ENCODE measurements around the gene ENTR1. TPM values are rescaled to one million over a fixed set of nuclear protein-coding genes. Genes with fewer than 3 reads are reported as not detected.

The ENTR1 gene
- total RNA-seq, 2 donors from 2014 or later = 24.1 to 86.6 TPM

GRCh38 chr9:136377341-136378169, 32.9 kb downstream of the ENTR1 start:
- no peaks in the 10 kb centered on the region for H3K36me3 Mint-ChIP-seq
- no peak overlapping the region for H3K4me3 Mint-ChIP-seq
- H3K4me1 Mint-ChIP-seq (ENCODE audit: low read depth in 2 of 2) = no peaks in the 10 kb centered on the region
- H3K9me3 Mint-ChIP-seq = no peaks in the 10 kb centered on the region
- no peaks in the 10 kb centered on the region for H3K27me3 Mint-ChIP-seq
- DNase-seq (ENCODE audit: low spot score) (no peak), ATAC-seq (no peak)
- H3K27ac Mint-ChIP-seq = no peak overlapping the region

DNA sequence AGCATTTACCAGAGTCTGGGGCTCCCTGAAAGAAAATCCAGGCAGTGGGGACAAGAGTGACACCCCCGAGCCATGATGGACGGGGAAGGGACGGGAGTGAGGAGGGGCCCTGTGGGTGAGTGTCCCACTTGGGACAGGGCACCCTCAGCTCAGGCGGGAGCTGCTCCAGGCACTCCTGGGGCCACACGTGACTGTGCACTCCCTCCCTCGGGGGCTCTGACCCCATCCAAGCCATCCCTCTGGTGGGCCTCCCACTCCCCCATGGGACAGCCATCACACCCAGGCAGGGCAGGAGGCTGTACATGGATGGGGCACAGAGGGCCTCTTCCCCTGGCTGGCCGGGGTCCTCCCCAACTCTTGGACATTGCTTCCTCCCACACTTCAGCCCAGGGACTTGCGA, 34.0 kb downstream of the ENTR1 start:
- no peaks in the 10 kb centered on the region for H3K27me3 Mint-ChIP-seq
- H3K4me3 Mint-ChIP-seq = no peak overlapping the region
- no peaks in the 10 kb centered on the region for H3K36me3 Mint-ChIP-seq
- no peak for ATAC-seq
- no peak for DNase-seq (ENCODE audit: low spot score)
- H3K4me1 Mint-ChIP-seq (ENCODE audit: low read depth in 2 of 2) = no peaks in the 10 kb centered on the region
- H3K27ac Mint-ChIP-seq = no peak overlapping the region
- H3K9me3 Mint-ChIP-seq = no peaks in the 10 kb centered on the region

DNA sequence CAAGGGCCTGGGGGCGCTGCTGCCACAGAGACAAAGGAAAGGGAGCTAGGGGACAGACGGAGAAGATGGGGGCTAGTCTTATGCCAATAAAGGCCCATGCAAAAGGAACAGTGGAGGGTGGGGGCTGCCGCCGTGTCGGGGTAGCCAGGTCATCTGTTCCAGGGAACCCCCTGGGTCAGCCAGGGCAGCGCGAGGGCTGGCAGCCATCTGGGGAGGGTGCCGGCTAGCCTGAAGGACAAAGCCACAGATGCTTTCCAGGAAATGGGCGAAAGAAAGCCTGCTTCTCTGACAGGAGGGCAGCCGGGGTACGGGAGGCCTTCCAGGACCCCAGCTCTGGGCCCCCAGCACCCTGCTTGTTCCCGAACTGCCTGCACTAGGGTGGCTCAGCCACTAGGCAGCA, 35.3 kb downstream of the ENTR1 start:
- Mint-ChIP-seq H3K27ac (no peak overlapping the region), H3K4me3 (no peak overlapping the region), H3K27me3 (no peaks in the 10 kb centered on the region), H3K4me1 (ENCODE audit: low read depth in 2 of 2) (no peaks in the 10 kb centered on the region), H3K9me3 (no peaks in the 10 kb centered on the region), H3K36me3 (no peaks in the 10 kb centered on the region)
- DNase-seq (ENCODE audit: low spot score) (no peak), ATAC-seq (no peak)

GRCh38 chr9:136374183-136374575, 36.2 kb downstream of the ENTR1 start:
- H3K4me3 Mint-ChIP-seq = no peak overlapping the region
- ATAC-seq = no peak
- no peaks in the 10 kb centered on the region for H3K4me1 Mint-ChIP-seq (ENCODE audit: low read depth in 2 of 2)
- no peak overlapping the region for H3K27ac Mint-ChIP-seq
- H3K9me3 Mint-ChIP-seq = no peaks in the 10 kb centered on the region
- no peaks in the 10 kb centered on the region for H3K27me3 Mint-ChIP-seq
- no peaks in the 10 kb centered on the region for H3K36me3 Mint-ChIP-seq
- DNase-seq (ENCODE audit: low spot score) = no peak

DNA sequence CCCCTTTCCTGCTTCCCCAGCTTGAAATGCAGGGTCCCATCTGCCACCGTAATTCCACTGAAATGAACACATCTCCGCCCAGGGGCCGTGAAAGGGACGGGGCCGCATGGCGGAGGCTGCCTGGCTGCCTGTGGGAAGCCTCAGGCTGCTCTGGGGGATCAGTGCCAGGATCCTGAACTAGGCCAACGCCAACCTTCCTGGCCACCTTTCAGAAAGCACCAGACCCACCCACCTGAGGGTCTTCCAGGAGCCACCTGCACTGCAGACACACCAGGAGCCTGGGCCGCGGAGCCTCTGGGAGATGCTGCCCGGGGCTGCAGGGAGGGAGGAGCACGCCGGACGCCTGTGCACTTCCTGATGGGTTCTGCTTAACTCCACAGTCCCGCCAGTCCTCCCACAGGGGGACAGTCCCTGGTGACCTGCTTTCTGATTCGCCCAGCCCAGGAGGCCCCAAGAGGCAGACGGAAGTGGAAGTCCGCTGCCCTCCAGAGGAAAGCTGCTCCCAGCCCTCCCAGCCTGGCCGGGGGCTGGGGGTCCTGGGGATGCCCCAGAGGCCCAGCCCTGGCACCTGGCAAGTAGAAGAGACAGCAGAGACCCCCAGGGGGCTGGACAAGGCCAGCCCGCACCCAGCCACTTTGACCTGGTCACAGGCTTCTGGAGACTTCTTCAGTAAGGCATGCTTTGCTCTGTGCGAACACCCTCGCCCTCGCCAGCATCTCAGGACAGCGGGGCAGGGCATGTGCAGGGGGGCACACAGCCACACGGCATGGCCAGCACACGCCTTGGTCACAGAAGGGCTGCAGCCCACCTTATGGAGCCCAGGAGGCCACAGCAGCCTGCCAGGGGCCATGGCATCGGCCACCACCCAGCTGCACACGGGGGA, 36.9 kb downstream of the ENTR1 start, which contains the start of gene CARD9:
CARD9 (minus strand) TSS at position 370 of the 883 bp plus-strand sequence. CDS start 1,591 bp downstream, outside the sequence.
- H3K27ac Mint-ChIP-seq = no peak within 1 kb of the TSS
- H3K9me3 Mint-ChIP-seq = no peaks in the 10 kb centered on the region
- no peaks in the 10 kb centered on the region for H3K27me3 Mint-ChIP-seq
- peak within 1 kb of the TSS; percentile 50 for H3K4me3 Mint-ChIP-seq
- no peaks in the 10 kb centered on the region for H3K4me1 Mint-ChIP-seq (ENCODE audit: low read depth in 2 of 2)
- no peaks in the 10 kb centered on the region for H3K36me3 Mint-ChIP-seq
- peak; percentile 69 to 75 for ATAC-seq
- DNase-seq (ENCODE audit: low spot score) = no peak

DNA sequence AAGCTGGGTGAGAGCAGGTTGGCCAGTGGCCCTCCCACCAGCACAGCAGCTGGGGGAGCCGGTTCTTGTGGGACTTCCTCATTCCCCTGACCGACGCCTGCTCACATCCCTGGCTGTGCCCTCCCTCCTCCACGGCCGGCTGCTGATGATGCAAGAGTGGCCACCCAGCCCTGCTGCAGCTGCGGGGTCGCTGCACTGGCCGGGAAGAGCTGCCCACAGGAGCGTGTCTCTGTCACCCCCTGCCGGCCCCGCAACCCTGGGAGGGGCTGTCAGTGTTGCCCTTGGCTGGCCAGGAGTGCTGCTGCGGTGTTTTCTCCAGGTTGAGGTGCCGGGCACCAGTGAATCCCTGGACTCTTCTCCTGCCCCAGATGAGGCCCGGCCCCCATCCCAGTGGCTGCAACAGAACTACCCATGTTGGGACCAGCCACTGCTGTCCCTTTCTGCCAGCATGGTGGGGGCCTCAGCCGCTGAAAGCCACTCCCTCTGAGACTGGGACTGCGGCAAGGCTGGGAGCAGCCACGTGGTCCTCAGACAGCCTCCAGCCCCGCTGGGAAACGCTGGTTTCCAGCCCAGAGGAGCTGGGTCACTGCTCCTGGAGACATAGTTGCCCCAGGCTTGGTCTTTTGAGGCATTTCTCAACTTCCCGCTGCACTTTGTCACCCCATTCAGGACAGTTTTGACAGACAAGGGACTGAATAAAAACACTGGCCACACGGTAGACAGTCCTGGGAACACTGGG, 37.7 kb downstream of the ENTR1 start:
- Mint-ChIP-seq H3K27me3 (no peaks in the 10 kb centered on the region), H3K9me3 (no peaks in the 10 kb centered on the region), H3K27ac (no peak overlapping the region), H3K36me3 (no peaks in the 10 kb centered on the region), H3K4me3 (peak overlapping the region; percentile 50), H3K4me1 (ENCODE audit: low read depth in 2 of 2) (no peaks in the 10 kb centered on the region)
- no peak for DNase-seq (ENCODE audit: low spot score)
- no peak for ATAC-seq

DNA sequence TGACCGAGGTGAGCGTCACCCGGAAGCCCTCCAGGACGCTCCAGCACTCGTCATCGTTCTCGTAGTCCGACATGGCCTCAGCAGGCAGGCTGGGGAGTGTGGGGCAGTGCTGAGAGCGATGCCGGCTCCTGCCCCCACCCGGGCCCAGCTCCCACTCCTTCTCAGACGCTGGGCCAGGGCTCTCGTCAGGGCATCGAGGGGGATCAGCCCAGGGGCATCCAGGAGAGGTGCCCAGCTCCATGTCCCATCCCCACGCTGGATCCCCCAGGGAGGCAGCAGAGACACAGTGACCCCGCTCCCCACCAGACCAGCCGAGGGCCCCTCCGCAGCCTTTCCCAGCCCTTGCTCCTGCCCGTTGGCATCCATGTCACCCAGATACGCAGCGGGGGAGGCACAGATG, 38.4 kb downstream of the ENTR1 start:
- Mint-ChIP-seq H3K27ac (no peak overlapping the region), H3K4me1 (ENCODE audit: low read depth in 2 of 2) (no peaks in the 10 kb centered on the region), H3K27me3 (no peaks in the 10 kb centered on the region), H3K36me3 (no peaks in the 10 kb centered on the region), H3K4me3 (no peak overlapping the region), H3K9me3 (no peaks in the 10 kb centered on the region)
- no peak for ATAC-seq
- no peak for DNase-seq (ENCODE audit: low spot score)

DNA sequence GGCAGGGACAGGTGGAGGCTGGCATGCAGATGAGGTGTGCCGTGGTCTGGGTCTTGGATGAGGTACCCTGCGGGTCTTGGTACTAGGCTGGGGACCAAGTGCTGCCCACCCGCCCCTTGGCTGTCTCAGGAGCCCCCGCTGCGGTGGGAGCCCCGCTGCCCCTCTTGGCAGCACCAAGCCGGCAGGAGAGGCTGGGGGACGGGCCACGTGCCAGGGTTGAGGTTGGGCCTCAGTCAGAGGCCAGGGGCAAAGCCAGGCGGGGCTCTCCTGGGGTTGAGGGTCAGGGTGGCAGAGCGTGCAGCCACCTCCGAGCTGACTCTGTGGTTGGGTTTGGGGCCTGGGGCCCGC, 38.9 kb downstream of the ENTR1 start:
- DNase-seq (ENCODE audit: low spot score) = no peak
- Mint-ChIP-seq H3K4me1 (ENCODE audit: low read depth in 2 of 2) (no peaks in the 10 kb centered on the region), H3K27ac (no peak overlapping the region), H3K4me3 (no peak overlapping the region), H3K9me3 (no peaks in the 10 kb centered on the region), H3K27me3 (no peaks in the 10 kb centered on the region), H3K36me3 (no peaks in the 10 kb centered on the region)
- no peak for ATAC-seq

DNA sequence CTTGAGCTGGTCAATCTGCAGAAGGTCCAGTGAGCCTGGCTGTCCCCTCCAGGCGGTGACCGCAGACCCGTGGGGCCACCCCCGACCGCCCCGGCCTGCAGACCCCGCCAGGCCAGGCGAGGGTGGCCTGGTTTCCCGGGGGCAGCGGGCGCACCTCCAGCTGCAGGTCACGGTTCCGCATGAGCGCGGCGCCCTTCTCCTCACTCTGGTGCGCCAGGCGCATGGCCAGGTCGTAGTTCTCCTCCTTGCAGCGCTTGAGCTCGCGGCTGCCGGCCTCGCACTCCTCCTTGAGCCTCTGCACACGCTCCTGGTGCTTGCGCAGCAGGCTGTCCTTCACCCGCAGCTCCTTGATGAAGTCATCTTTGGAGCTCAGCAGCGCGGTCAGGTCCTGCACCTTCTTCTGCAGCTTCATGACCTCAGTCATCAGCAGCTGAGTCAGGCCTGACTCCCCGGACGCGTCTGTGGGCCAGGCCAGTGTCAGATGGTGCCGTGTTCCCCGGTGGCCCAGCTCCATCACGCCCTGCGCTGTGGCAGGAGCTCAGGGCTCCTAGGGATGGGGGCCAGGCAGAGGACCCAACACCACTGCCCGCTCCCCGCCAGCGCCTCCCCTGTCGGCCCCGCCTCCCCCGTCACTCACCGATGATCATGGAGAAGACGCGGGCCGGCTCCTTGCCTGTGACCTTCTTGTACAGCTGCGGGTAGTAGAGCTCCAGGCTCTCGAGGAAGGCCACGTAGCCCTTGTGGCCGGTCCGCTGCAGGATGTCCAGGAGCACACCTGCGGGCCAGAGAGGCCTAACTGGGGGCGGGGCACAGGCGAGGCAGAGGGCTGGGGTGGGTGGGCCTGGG, 39.5 kb downstream of the ENTR1 start:
- Mint-ChIP-seq H3K36me3 (no peaks in the 10 kb centered on the region), H3K27me3 (no peaks in the 10 kb centered on the region), H3K4me3 (no peak overlapping the region), H3K4me1 (ENCODE audit: low read depth in 2 of 2) (no peaks in the 10 kb centered on the region), H3K9me3 (no peaks in the 10 kb centered on the region), H3K27ac (no peak overlapping the region)
- no peak for DNase-seq (ENCODE audit: low spot score)
- no peak for ATAC-seq

DNA sequence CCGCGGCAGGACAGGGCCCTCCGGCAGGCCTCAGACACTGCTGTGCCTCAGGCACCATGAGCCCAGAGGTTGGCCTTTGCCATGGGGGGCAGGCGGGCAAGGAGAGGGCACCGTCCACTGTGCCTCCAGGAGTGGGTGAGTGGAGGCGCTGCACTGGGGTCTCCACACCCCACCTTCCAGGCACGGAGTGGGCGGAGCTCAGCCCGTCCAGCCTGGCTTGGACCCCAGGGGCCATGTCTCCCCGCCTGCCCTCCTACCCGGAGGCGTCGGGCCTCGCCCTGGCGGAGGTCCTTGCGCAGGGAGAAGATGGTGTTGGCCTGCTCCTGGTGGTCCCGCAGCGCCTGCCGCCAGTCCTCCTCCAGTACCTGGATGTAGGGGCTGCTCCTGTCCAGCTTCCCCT, 40.4 kb downstream of the ENTR1 start:
- H3K9me3 Mint-ChIP-seq = no peaks in the 10 kb centered on the region
- H3K4me3 Mint-ChIP-seq = no peak overlapping the region
- no peaks in the 10 kb centered on the region for H3K27me3 Mint-ChIP-seq
- ATAC-seq (no peak), DNase-seq (ENCODE audit: low spot score) (no peak)
- H3K27ac Mint-ChIP-seq = no peak overlapping the region
- no peaks in the 10 kb centered on the region for H3K4me1 Mint-ChIP-seq (ENCODE audit: low read depth in 2 of 2)
- no peaks in the 10 kb centered on the region for H3K36me3 Mint-ChIP-seq

DNA sequence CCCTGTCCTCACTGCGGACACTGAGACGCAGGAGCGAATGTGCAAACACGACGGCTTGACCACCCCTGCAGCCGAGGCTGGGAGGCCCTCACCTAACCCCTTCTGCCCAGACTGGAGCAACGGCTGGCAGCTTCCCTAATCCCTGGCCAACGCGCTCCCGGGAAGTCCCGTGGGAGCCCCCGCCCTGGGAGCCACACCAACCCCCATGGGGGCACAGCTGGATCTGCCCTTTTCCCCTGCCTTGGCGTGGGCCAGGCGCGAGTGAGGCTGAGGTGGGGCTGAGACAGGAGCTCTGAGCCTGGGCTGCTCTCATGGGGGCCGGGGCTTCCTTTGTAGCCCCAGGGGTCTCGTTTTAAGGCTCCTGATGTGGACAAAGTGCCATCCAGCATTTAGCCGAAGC, 42.2 kb downstream of the ENTR1 start:
- no peaks in the 10 kb centered on the region for H3K4me1 Mint-ChIP-seq (ENCODE audit: low read depth in 2 of 2)
- H3K4me3 Mint-ChIP-seq = no peak overlapping the region
- no peaks in the 10 kb centered on the region for H3K9me3 Mint-ChIP-seq
- no peak overlapping the region for H3K27ac Mint-ChIP-seq
- no peak for ATAC-seq
- no peaks in the 10 kb centered on the region for H3K36me3 Mint-ChIP-seq
- H3K27me3 Mint-ChIP-seq = no peaks in the 10 kb centered on the region
- no peak for DNase-seq (ENCODE audit: low spot score)

DNA sequence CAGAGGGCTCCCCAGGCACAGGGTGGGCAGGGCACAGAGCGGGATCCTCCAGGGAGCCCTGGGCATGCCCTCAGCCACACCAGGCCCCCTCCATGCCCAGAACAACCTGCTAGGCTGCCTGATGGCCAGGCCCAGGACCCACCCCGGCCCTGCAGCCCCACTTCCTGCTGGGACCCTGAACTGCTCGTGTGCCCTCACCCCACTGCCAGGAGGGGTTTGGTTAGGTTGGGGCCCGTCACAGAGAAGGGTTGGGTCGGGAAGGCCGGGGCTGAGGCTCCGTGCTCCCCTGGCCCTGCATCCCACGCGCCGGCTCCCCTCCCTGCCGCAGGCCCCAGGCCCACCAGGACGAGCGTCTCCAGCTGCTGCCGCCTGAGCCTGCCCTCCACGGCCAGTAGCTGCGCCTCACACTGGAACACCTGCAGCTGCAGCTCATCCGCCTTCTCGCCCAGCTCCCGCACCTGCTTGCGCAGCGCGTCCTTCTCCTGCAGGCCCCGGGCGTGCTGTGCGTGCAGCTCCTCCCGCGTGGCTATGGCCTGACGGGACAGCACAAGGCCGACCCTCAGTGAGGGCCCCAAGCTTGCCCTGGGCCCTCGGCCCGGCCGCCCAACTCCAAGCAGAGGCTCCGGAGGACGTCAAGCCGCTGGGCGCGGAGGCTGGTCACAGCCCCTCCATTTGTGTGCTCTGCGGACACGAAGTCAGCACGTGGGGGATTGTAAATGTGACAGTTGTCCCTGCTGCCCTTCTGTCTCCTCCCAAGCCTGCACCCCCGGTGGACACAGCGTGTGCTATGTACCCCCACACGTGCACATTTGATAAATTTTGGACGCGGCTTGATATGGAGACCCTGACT, 42.9 kb downstream of the ENTR1 start:
- no peaks in the 10 kb centered on the region for H3K4me1 Mint-ChIP-seq (ENCODE audit: low read depth in 2 of 2)
- ATAC-seq = no peak
- H3K27ac Mint-ChIP-seq = no peak overlapping the region

More for the DNA sequence above, 42.9 kb downstream of the ENTR1 start:
- no peak for DNase-seq (ENCODE audit: low spot score)
- H3K4me3 Mint-ChIP-seq = no peak overlapping the region
- no peaks in the 10 kb centered on the region for H3K36me3 Mint-ChIP-seq
- no peaks in the 10 kb centered on the region for H3K9me3 Mint-ChIP-seq
- no peaks in the 10 kb centered on the region for H3K27me3 Mint-ChIP-seq
